HEK293 (cell line): Measurements from ENCODE around the gene ACE2.

Source experiments
- CTCF ChIA-PET: fragments of 350-600 bp; formaldehyde crosslinking; extraction: SDS; loops from one replicate; lab custom pipeline; 2021; ENCODE audit warnings: antibody characterized with exemption; lab: Yijun Ruan, JAX
- POLR2A ChIA-PET: fragments of 300-600 bp; formaldehyde crosslinking; extraction: SDS; loops from one replicate; lab custom pipeline; 2020; ENCODE audit warnings: antibody characterized with exemption, inconsistent platforms; lab: Yijun Ruan, JAX
- H3K27ac ChIP-seq: fragments of 200-500 bp; sonication (Bioruptor generic); 2 replicates; pipeline ENCODE4 v1.5.1; 2014; ENCODE audit warnings: low read depth, low read length, control low read depth, inconsistent platforms; ENCODE audit errors: extremely low read depth
- H3K36me3 ChIP-seq, 2 experiments: fragments of 200-500 bp in 1 of 2; sonication (Bioruptor generic) in 1 of 2; 1 replicate in 1 of 2; 2 replicates in 1 of 2; pipeline ENCODE4 v1.5.1; 2014 to 2017; ENCODE audit warnings: inconsistent platforms in 2 of 2, low read length in 2 of 2; ENCODE audit not compliant: control insufficient read depth in 2 of 2, insufficient read depth in 1 of 2
- H3K4me1 ChIP-seq: fragments of 200-500 bp; sonication (Bioruptor generic); 2 replicates; pipeline ENCODE4 v1.5.1; 2014; ENCODE audit warnings: mild to moderate bottlenecking, low read length, inconsistent platforms; ENCODE audit not compliant: control insufficient read depth, insufficient read depth
- H3K4me3 ChIP-seq: 2 replicates; pipeline ENCODE4 v1.5.1; 2011; ENCODE audit warnings: low read depth, mild to moderate bottlenecking, control low read depth, low read length, moderate library complexity
- H3K9me3 ChIP-seq: fragments of 200-500 bp; sonication (Bioruptor generic); 2 replicates; pipeline ENCODE4 v1.5.1; 2014; ENCODE audit warnings: low read depth, low read length, inconsistent platforms; ENCODE audit not compliant: control insufficient read depth, insufficient read depth
- EGR2 ChIP-seq: fragments of 450-650 bp; formaldehyde crosslinking; IDR thresholded peaks from 2 replicates; pipeline ENCODE4 v1.5.1; 2016; ENCODE audit warnings: low read depth, missing biosample characterization, missing genetic modification characterization
- IKZF3 ChIP-seq: fragments of 450-650 bp; IDR thresholded peaks from 2 replicates; pipeline ENCODE4 v1.5.0; 2018; ENCODE audit warnings: missing biosample characterization, mild to moderate bottlenecking, missing genetic modification characterization, moderate library complexity
- KLF1 ChIP-seq: fragments of 450-650 bp; formaldehyde crosslinking; IDR thresholded peaks from 2 replicates; pipeline ENCODE4 v1.5.1; 2016; ENCODE audit warnings: missing biosample characterization, missing genetic modification characterization
- MZF1 ChIP-seq: fragments of 450-650 bp; formaldehyde crosslinking; IDR thresholded peaks from 2 replicates; pipeline ENCODE4 v1.5.1; 2017; ENCODE audit warnings: missing biosample characterization, missing genetic modification characterization, borderline replicate concordance
- OSR2 ChIP-seq: fragments of 450-650 bp; formaldehyde crosslinking; IDR thresholded peaks from 2 replicates; pipeline ENCODE4 v1.5.1; 2016; ENCODE audit warnings: missing biosample characterization, missing genetic modification characterization
- REPIN1 ChIP-seq: fragments of 450-650 bp; formaldehyde crosslinking; IDR thresholded peaks from 2 replicates; pipeline ENCODE4 v1.5.1; 2017; ENCODE audit warnings: missing biosample characterization, missing genetic modification characterization, low read depth
- SCRT1 ChIP-seq: fragments of 450-650 bp; formaldehyde crosslinking; IDR thresholded peaks from 2 replicates; pipeline ENCODE4 v1.5.1; 2016; ENCODE audit warnings: missing biosample characterization, missing genetic modification characterization, borderline replicate concordance
- SCRT2 ChIP-seq: fragments of 450-650 bp; formaldehyde crosslinking; IDR thresholded peaks from 2 replicates; pipeline ENCODE4 v1.5.1; 2016; ENCODE audit warnings: missing biosample characterization, missing genetic modification characterization
- SP7 ChIP-seq: fragments of 450-650 bp; formaldehyde crosslinking; IDR thresholded peaks from 2 replicates; pipeline ENCODE4 v1.5.1; 2016; ENCODE audit warnings: missing biosample characterization, missing genetic modification characterization
- YY2 ChIP-seq: fragments of 450-650 bp; formaldehyde crosslinking; IDR thresholded peaks from 2 replicates; pipeline ENCODE4 v1.5.1; 2016; ENCODE audit warnings: missing biosample characterization, missing genetic modification characterization
- ZBTB1 ChIP-seq: fragments of 450-650 bp; formaldehyde crosslinking; IDR thresholded peaks from 2 replicates; pipeline ENCODE4 v1.5.1; 2016; ENCODE audit warnings: missing biosample characterization, missing genetic modification characterization
- ZBTB17 ChIP-seq: fragments of 450-650 bp; formaldehyde crosslinking; IDR thresholded peaks from 2 replicates; pipeline ENCODE4 v1.5.1; 2016; ENCODE audit warnings: missing biosample characterization, missing genetic modification characterization
- ZBTB8A ChIP-seq: fragments of 450-650 bp; formaldehyde crosslinking; IDR thresholded peaks from 2 replicates; pipeline ENCODE4 v1.5.1; 2016; ENCODE audit warnings: missing biosample characterization, missing genetic modification characterization
- ZFP41 ChIP-seq: fragments of 450-650 bp; formaldehyde crosslinking; IDR thresholded peaks from 2 replicates; pipeline ENCODE4 v1.5.1; 2016; ENCODE audit warnings: missing biosample characterization, missing genetic modification characterization, borderline replicate concordance
- ZNF146 ChIP-seq: fragments of 450-650 bp; formaldehyde crosslinking; IDR thresholded peaks from 2 replicates; pipeline ENCODE4 v1.5.1; 2016; ENCODE audit warnings: missing biosample characterization, missing genetic modification characterization
- ZNF155 ChIP-seq: fragments of 450-650 bp; formaldehyde crosslinking; IDR thresholded peaks from 2 replicates; pipeline ENCODE4 v1.5.1; 2016; ENCODE audit warnings: missing biosample characterization, missing genetic modification characterization
- ZNF184 ChIP-seq: fragments of 450-650 bp; IDR thresholded peaks from 2 replicates; pipeline ENCODE4 v1.5.1; 2018; ENCODE audit warnings: missing biosample characterization, mild to moderate bottlenecking, missing genetic modification characterization
- ZNF19 ChIP-seq: fragments of 450-650 bp; formaldehyde crosslinking; IDR thresholded peaks from 2 replicates; pipeline ENCODE4; 2016; ENCODE audit warnings: missing biosample characterization, missing genetic modification characterization, low read depth
- ZNF211 ChIP-seq: fragments of 450-650 bp; formaldehyde crosslinking; IDR thresholded peaks from 2 replicates; pipeline ENCODE4 v1.5.1; 2016; ENCODE audit warnings: low read depth, missing biosample characterization, missing genetic modification characterization
- ZNF433 ChIP-seq: fragments of 450-650 bp; formaldehyde crosslinking; IDR thresholded peaks from 2 replicates; pipeline ENCODE4 v1.5.1; 2016; ENCODE audit warnings: missing biosample characterization, missing genetic modification characterization, low read depth
- ZNF514 ChIP-seq: fragments of 450-650 bp; formaldehyde crosslinking; IDR thresholded peaks from 2 replicates; pipeline ENCODE4 v1.5.1; 2016; ENCODE audit warnings: missing biosample characterization, missing genetic modification characterization
- ZNF561 ChIP-seq: fragments of 450-650 bp; IDR thresholded peaks from 2 replicates; pipeline ENCODE4 v1.5.1; 2018; ENCODE audit warnings: missing biosample characterization, missing genetic modification characterization, borderline replicate concordance
- ZNF629 ChIP-seq: fragments of 450-650 bp; formaldehyde crosslinking; IDR thresholded peaks from 2 replicates; pipeline ENCODE4 v1.5.1; 2017; ENCODE audit warnings: missing biosample characterization, missing genetic modification characterization
- ZNF677 ChIP-seq: fragments of 450-650 bp; IDR thresholded peaks from 2 replicates; pipeline ENCODE4 v1.5.0; 2018; ENCODE audit warnings: missing biosample characterization, mild to moderate bottlenecking, missing genetic modification characterization, moderate library complexity
- TF ChIP-seq, protein P1 (sequence below): fragments of 450-650 bp; formaldehyde crosslinking; IDR thresholded peaks from 2 replicates; pipeline ENCODE4 v1.5.1; 2016; ENCODE audit warnings: missing biosample characterization, missing genetic modification characterization
- TF ChIP-seq, protein P2 (sequence below): fragments of 450-650 bp; formaldehyde crosslinking; IDR thresholded peaks from 2 replicates; pipeline ENCODE4 v1.5.1; 2016; ENCODE audit warnings: missing biosample characterization, missing genetic modification characterization
- TF ChIP-seq, protein P3 (sequence below): fragments of 450-650 bp; formaldehyde crosslinking; IDR thresholded peaks from 2 replicates; pipeline ENCODE4 v1.5.1; 2016; ENCODE audit warnings: missing biosample characterization, missing genetic modification characterization
- TF ChIP-seq, protein P4 (sequence below): fragments of 450-650 bp; formaldehyde crosslinking; IDR thresholded peaks from 2 replicates; pipeline ENCODE4 v1.5.1; 2017; ENCODE audit warnings: missing biosample characterization, missing genetic modification characterization

The ACE2 gene

GRCh38 chrX:15598026-15598425 lies 2.7 kb downstream of the ACE2 start:
- TF ChIP-seq EGR2 (tag by site-specific recombination) (no peak), ZFP41 (tag by site-specific recombination) (no peak), MZF1 (tag by site-specific recombination) (no peak), ZNF561 (no peak), YY2 (tag by site-specific recombination) (no peak), ZNF433 (no peak), IKZF3 (no peak), ZBTB17 (tag by site-specific recombination) (no peak), SP7 (tag by site-specific recombination) (no peak), KLF1 (tag by site-specific recombination) (no peak), ZNF514 (tag by site-specific recombination) (no peak), SCRT2 (tag by site-specific recombination) (no peak), SCRT1 (tag by site-specific recombination) (no peak), ZNF19 (tag by site-specific recombination) (no peak), ZNF629 (tag by site-specific recombination) (no peak), OSR2 (tag by site-specific recombination) (no peak)
- TF ChIP-seq, protein P1, sequence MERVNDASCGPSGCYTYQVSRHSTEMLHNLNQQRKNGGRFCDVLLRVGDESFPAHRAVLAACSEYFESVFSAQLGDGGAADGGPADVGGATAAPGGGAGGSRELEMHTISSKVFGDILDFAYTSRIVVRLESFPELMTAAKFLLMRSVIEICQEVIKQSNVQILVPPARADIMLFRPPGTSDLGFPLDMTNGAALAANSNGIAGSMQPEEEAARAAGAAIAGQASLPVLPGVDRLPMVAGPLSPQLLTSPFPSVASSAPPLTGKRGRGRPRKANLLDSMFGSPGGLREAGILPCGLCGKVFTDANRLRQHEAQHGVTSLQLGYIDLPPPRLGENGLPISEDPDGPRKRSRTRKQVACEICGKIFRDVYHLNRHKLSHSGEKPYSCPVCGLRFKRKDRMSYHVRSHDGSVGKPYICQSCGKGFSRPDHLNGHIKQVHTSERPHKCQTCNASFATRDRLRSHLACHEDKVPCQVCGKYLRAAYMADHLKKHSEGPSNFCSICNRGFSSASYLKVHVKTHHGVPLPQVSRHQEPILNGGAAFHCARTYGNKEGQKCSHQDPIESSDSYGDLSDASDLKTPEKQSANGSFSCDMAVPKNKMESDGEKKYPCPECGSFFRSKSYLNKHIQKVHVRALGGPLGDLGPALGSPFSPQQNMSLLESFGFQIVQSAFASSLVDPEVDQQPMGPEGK (tag by site-specific recombination) = no peak
- TF ChIP-seq, protein P2, sequence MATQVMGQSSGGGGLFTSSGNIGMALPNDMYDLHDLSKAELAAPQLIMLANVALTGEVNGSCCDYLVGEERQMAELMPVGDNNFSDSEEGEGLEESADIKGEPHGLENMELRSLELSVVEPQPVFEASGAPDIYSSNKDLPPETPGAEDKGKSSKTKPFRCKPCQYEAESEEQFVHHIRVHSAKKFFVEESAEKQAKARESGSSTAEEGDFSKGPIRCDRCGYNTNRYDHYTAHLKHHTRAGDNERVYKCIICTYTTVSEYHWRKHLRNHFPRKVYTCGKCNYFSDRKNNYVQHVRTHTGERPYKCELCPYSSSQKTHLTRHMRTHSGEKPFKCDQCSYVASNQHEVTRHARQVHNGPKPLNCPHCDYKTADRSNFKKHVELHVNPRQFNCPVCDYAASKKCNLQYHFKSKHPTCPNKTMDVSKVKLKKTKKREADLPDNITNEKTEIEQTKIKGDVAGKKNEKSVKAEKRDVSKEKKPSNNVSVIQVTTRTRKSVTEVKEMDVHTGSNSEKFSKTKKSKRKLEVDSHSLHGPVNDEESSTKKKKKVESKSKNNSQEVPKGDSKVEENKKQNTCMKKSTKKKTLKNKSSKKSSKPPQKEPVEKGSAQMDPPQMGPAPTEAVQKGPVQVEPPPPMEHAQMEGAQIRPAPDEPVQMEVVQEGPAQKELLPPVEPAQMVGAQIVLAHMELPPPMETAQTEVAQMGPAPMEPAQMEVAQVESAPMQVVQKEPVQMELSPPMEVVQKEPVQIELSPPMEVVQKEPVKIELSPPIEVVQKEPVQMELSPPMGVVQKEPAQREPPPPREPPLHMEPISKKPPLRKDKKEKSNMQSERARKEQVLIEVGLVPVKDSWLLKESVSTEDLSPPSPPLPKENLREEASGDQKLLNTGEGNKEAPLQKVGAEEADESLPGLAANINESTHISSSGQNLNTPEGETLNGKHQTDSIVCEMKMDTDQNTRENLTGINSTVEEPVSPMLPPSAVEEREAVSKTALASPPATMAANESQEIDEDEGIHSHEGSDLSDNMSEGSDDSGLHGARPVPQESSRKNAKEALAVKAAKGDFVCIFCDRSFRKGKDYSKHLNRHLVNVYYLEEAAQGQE = no peak
- TF ChIP-seq, protein P3, sequence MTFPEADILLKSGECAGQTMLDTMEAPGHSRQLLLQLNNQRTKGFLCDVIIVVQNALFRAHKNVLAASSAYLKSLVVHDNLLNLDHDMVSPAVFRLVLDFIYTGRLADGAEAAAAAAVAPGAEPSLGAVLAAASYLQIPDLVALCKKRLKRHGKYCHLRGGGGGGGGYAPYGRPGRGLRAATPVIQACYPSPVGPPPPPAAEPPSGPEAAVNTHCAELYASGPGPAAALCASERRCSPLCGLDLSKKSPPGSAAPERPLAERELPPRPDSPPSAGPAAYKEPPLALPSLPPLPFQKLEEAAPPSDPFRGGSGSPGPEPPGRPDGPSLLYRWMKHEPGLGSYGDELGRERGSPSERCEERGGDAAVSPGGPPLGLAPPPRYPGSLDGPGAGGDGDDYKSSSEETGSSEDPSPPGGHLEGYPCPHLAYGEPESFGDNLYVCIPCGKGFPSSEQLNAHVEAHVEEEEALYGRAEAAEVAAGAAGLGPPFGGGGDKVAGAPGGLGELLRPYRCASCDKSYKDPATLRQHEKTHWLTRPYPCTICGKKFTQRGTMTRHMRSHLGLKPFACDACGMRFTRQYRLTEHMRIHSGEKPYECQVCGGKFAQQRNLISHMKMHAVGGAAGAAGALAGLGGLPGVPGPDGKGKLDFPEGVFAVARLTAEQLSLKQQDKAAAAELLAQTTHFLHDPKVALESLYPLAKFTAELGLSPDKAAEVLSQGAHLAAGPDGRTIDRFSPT (tag by site-specific recombination) = no peak
- Histone ChIP-seq H3K9me3 (no peaks in the 10 kb centered on the region), H3K27ac (no peak overlapping the region), H3K4me1 (no peaks in the 10 kb centered on the region), H3K36me3 (no peaks in the 10 kb centered on the region), H3K4me3 (no peak overlapping the region)
- CTCF ChIA-PET = interaction anchor here (0.5 to 1.4 kb wide), 4 partner anchors 50 to 537 kb away, joined by 3 to 5 read pairs (median 4); no protein-coding TSS in a partner anchor
- POLR2A ChIA-PET = interaction anchor here (0.7 kb wide), 1 partner anchor 29 kb away, joined by 3 read pairs; no protein-coding TSS in a partner anchor

DNA sequence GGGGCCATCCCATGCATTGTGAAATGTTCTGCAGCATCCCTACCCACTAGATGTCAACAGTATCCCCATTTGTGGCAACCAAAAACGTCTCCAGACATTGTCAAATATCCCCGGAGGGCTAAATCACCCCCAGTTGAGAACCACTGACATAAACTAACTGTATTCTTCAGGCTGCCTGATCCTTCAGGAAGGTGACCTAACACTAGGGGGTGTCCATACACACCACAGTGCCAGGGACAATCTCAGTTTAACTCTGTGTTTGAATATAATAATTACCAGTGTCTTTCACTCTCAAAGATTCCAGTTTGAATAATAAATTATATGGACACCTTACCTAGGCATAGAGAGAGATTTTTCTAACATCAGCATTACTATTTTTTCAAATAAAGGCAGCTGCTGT lies 6.4 kb downstream of the ACE2 start:
- Histone ChIP-seq H3K4me1 (no peaks in the 10 kb centered on the region), H3K36me3 (no peaks in the 10 kb centered on the region), H3K27ac (no peak overlapping the region), H3K4me3 (no peak overlapping the region), H3K9me3 (no peaks in the 10 kb centered on the region)
- ChIA-PET CTCF (interaction anchor here (0.7 to 0.8 kb wide), 2 partner anchors 93 to 109 kb away, joined by 3 to 4 read pairs; no protein-coding TSS in a partner anchor), POLR2A (no interaction called here)
- TF ChIP-seq ZNF184 = no peak
- TF ChIP-seq, protein P4, sequence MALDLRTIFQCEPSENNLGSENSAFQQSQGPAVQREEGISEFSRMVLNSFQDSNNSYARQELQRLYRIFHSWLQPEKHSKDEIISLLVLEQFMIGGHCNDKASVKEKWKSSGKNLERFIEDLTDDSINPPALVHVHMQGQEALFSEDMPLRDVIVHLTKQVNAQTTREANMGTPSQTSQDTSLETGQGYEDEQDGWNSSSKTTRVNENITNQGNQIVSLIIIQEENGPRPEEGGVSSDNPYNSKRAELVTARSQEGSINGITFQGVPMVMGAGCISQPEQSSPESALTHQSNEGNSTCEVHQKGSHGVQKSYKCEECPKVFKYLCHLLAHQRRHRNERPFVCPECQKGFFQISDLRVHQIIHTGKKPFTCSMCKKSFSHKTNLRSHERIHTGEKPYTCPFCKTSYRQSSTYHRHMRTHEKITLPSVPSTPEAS (tag by site-specific recombination) = no peak
- TF ChIP-seq ZBTB8A = no peak
- TF ChIP-seq ZNF155 (tag by site-specific recombination) = no peak
- no peak for TF ChIP-seq ZNF677
- TF ChIP-seq ZBTB1 (tag by site-specific recombination) = no peak
- TF ChIP-seq REPIN1 = no peak
- no peak for TF ChIP-seq ZNF146 (tag by site-specific recombination)
- TF ChIP-seq ZNF211 = no peak
